Gastroesophageal sphincter (tissue), 4 donors: ENCODE measurements around the gene DHX15. TPM values are rescaled to one million over a fixed set of nuclear protein-coding genes. Genes with fewer than 3 reads are reported as not detected.

Source experiments
- ATAC-seq: fragments of 150-250 bp; one replicate; pipeline ENCODE4 v1.9.1; 2016; ENCODE audit warnings: mild to moderate bottlenecking, moderate library complexity
- H3K27ac ChIP-seq, 4 donors: fragments of 200-600 bp; sonication (generic) in 3 of 4; 1 replicate in 3 of 4; 2 replicates in 1 of 4; pipeline ENCODE4 v1.5.1; 2016 to 2019
- H3K27me3 ChIP-seq: fragments of 200-600 bp; sonication (generic); one replicate; pipeline ENCODE4 v1.5.1; 2019
- H3K36me3 ChIP-seq, 2 donors: fragments of 200-600 bp; sonication (generic); one replicate each; pipeline ENCODE4 v1.5.1; 2019; ENCODE audit warnings: control low read depth in 1 of 2
- H3K4me1 ChIP-seq, 3 donors: fragments of 200-600 bp; sonication (generic); 1 replicate in 2 of 3; 2 replicates in 1 of 3; pipeline ENCODE4 v1.5.1; 2016 to 2019; ENCODE audit warnings: control low read depth in 2 of 3
- H3K4me3 ChIP-seq, 2 donors: fragments of 200-600 bp; sonication (generic); one replicate each; pipeline ENCODE4 v1.5.1; 2019; ENCODE audit warnings: mild to moderate bottlenecking in 1 of 2, moderate library complexity in 1 of 2
- H3K9me3 ChIP-seq, 3 donors: fragments of 200-600 bp; sonication (generic); one replicate each; pipeline ENCODE4 v1.5.1; 2017 to 2019; ENCODE audit warnings: control low read depth in 2 of 3
- EP300 ChIP-seq: sonication (generic); formaldehyde crosslinking; IDR thresholded peaks from one replicate; pipeline ENCODE4 v1.6.1; 2017; ENCODE audit warnings: antibody characterized with exemption, mild to moderate bottlenecking
- POLR2A ChIP-seq, 2 donors: fragments of 450-650 bp; IDR thresholded peaks; one replicate each; pipeline ENCODE4 v1.6.1; 2017; ENCODE audit warnings: antibody characterized with exemption in 2 of 2, mild to moderate bottlenecking in 2 of 2, moderate library complexity in 1 of 2
- POLR2AphosphoS5 ChIP-seq: sonication (generic); formaldehyde crosslinking; IDR thresholded peaks from one replicate; pipeline ENCODE4 v1.6.1; 2017; ENCODE audit warnings: antibody characterized with exemption
- WGBS, 2 donors: methylation state at CpG; one replicate each; pipeline ENCODE4 v1.1.5; 2018; ENCODE audit warnings: low coverage in 1 of 2; 5-methylcytosine and 5-hydroxymethylcytosine counted together
- total RNA-seq, 4 donors: library from RNA; depleted of rRNA; stranded (reverse); fragments of >200 nt; gene quantifications; one replicate each; pipeline ENCODE4 v1.1.0, GENCODE V29; 2016
- TF ChIP-seq, protein P1 (sequence below), 4 experiments: fragments of 200-600 bp in 2 of 4; fragments of 450-650 bp in 2 of 4; sonication (generic) in 1 of 4; IDR thresholded peaks; one replicate each; pipeline ENCODE4 v1.5.1; 2017 to 2019; ENCODE audit warnings: antibody characterized with exemption in 4 of 4, mild to moderate bottlenecking in 2 of 4, moderate library complexity in 2 of 4

Gene DHX15
- total RNA-seq, 4 donors from 2014 or later, result 91.0 to 146 (median 118) TPM

DNA sequence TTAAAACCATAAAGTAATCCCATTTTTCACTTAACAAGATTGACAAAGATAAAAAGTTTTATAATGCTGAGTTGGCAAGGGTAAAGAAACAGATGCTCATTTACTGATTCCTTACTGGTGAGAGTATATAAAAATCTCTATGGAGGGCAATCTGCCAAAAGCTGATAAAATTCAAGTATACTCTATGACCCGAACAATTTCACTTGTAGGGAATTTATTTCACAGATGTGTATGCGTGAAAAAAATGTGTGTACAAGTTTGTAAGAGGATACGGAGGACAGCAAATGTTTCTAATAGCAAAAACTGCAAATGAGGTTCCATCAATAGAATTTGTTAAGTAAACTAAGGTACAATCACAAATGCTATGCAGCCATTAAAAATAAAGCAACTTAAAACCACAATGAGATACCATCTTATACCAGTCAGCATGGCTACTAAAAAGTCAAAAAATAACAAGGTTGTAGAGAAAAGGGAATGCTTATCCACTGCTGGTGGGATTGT, 23.4 kb downstream of the DHX15 start:
- Histone ChIP-seq H3K27me3 (no peaks in the 10 kb centered on the region), H3K4me1 (peaks cover 4 to 80% (median 12%) of the 10 kb centered on the region in 3 donors)
- 20 to 54% methylated on average over 1 to 3 of the region's 3 CpGs for WGBS, 2 donors

GRCh38 chr4:24559889-24560288, 24.5 kb downstream of the DHX15 start:
- no peak overlapping the region for H3K4me3 ChIP-seq
- H3K27ac ChIP-seq, result peak overlapping the region in 1 of 4 donors; percentile 11
- peaks cover 4 to 80% (median 12%) of the 10 kb centered on the region in 3 donors for H3K4me1 ChIP-seq
- ATAC-seq, result no peak
- TF ChIP-seq, protein P1, sequence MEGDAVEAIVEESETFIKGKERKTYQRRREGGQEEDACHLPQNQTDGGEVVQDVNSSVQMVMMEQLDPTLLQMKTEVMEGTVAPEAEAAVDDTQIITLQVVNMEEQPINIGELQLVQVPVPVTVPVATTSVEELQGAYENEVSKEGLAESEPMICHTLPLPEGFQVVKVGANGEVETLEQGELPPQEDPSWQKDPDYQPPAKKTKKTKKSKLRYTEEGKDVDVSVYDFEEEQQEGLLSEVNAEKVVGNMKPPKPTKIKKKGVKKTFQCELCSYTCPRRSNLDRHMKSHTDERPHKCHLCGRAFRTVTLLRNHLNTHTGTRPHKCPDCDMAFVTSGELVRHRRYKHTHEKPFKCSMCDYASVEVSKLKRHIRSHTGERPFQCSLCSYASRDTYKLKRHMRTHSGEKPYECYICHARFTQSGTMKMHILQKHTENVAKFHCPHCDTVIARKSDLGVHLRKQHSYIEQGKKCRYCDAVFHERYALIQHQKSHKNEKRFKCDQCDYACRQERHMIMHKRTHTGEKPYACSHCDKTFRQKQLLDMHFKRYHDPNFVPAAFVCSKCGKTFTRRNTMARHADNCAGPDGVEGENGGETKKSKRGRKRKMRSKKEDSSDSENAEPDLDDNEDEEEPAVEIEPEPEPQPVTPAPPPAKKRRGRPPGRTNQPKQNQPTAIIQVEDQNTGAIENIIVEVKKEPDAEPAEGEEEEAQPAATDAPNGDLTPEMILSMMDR (IDR thresholded peaks at IDR 0.05), result no peak
- TF ChIP-seq EP300 (no peak), POLR2A (IDR thresholded peaks at IDR 0.05) (no peak), POLR2AphosphoS5 (no peak)
- WGBS, 2 donors, result 55 to 63% methylated on average over 2 of the region's 2 CpGs
- H3K27me3 ChIP-seq, result no peaks in the 10 kb centered on the region
- no peaks in the 10 kb centered on the region for H3K9me3 ChIP-seq
- peaks cover 0 to 11% of the 10 kb centered on the region in 2 donors for H3K36me3 ChIP-seq

More for the DNA sequence above, 23.4 kb downstream of the DHX15 start:
- no peak overlapping the region for H3K4me3 ChIP-seq
- peaks cover 0 to 11% of the 10 kb centered on the region in 2 donors for H3K36me3 ChIP-seq
- no peak overlapping the region for H3K27ac ChIP-seq
- TF ChIP-seq EP300 (no peak), POLR2A (IDR thresholded peaks at IDR 0.05) (no peak), POLR2AphosphoS5 (no peak)
- TF ChIP-seq, protein P1 (IDR thresholded peaks at IDR 0.05), result no peak
- H3K9me3 ChIP-seq, result no peaks in the 10 kb centered on the region
- ATAC-seq, result no peak

DNA sequence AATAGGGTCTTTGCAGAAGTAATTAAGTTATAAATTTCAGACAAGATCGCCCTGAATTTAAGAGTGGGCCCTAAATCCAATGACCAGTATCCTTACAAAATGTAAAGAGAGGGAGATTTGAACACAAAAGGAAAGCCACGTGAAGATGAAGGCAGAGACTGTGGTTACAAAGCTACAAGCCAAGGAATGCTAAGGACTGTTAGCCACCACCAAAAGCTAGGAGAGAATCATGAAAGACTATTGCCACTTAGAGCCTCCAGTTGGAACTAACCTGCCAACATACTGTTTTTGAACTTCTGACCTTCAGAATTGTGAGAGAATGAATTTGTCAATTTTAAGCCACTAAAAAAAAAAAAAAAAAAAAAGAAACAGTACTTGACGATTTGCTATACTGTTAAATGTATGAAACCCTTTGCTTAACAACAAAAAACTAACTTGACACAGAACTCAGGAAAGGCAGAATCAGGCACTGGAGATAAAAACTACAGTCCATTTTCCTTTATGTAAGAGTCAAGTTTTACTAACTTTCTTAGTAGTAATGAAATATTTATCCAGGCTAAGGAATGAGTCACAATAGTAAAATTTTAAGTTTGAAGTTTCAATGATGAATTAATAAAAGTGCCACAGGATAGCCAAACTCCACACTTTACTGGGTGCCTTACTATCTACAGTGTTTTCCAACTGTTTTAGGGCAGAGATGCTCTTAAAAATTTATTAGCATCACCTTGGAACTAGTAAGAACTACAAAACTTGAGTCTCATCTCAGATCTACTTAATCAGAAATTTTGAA, 25.1 kb downstream of the DHX15 start:
- no peaks in the 10 kb centered on the region for H3K27me3 ChIP-seq
- no peak for ATAC-seq
- WGBS, 2 donors, result 70 to 78% methylated on average over 3 of the region's 3 CpGs
- H3K27ac ChIP-seq, result peak overlapping the region in 1 of 4 donors; percentile 11
- H3K4me1 ChIP-seq, result peaks cover 4 to 73% (median 12%) of the 10 kb centered on the region in 3 donors
- no peak overlapping the region for H3K4me3 ChIP-seq
- peaks cover 0 to 15% of the 10 kb centered on the region in 2 donors for H3K36me3 ChIP-seq
- TF ChIP-seq, protein P1 (IDR thresholded peaks at IDR 0.05), result no peak
- TF ChIP-seq POLR2A (IDR thresholded peaks at IDR 0.05) (no peak), EP300 (no peak), POLR2AphosphoS5 (no peak)
- H3K9me3 ChIP-seq, result no peaks in the 10 kb centered on the region

GRCh38 chr4:24557026-24558025, 27.0 kb downstream of the DHX15 start:
- peak overlapping the region in 1 of 4 donors; percentile 8 for H3K27ac ChIP-seq
- 50 to 51% methylated on average over 8 of the region's 8 CpGs for WGBS, 2 donors
- no peaks in the 10 kb centered on the region for H3K27me3 ChIP-seq
- TF ChIP-seq POLR2AphosphoS5 (no peak), EP300 (no peak), POLR2A (IDR thresholded peaks at IDR 0.05) (no peak)
- TF ChIP-seq, protein P1 (IDR thresholded peaks at IDR 0.05), result no peak
- no peak for ATAC-seq
- no peak overlapping the region for H3K4me3 ChIP-seq
- peaks cover 8 to 65% (median 12%) of the 10 kb centered on the region in 3 donors for H3K4me1 ChIP-seq
- H3K36me3 ChIP-seq, result peaks cover 0 to 26% of the 10 kb centered on the region in 2 donors
- H3K9me3 ChIP-seq, result no peaks in the 10 kb centered on the region
